ENCODE measurements around the gene PCDH1.

Gene PCDH1

DNA sequence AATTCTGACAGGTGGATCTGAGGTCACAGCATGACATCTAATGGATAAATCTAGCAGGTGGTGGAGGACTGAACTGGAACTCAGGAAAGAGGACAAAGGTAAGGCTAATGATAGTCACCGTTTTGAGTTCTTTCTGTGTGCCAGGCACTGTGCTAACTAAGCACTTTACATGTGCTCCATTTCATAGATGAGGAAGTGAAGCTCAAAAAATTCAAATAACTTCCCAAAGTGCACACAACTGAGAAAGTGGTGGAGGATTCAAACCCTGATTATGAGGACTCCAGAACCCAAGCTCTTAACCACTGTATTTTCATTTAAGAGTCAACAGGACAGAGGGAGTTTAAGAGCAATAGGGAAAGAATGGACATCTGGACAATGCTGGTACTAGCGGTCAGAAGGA lies 38.3 kb upstream of the PCDH1 start:
- no peak overlapping the region for H3K4me3 ChIP-seq (ENCODE audit: low read length)
- TF ChIP-seq, protein P1, sequence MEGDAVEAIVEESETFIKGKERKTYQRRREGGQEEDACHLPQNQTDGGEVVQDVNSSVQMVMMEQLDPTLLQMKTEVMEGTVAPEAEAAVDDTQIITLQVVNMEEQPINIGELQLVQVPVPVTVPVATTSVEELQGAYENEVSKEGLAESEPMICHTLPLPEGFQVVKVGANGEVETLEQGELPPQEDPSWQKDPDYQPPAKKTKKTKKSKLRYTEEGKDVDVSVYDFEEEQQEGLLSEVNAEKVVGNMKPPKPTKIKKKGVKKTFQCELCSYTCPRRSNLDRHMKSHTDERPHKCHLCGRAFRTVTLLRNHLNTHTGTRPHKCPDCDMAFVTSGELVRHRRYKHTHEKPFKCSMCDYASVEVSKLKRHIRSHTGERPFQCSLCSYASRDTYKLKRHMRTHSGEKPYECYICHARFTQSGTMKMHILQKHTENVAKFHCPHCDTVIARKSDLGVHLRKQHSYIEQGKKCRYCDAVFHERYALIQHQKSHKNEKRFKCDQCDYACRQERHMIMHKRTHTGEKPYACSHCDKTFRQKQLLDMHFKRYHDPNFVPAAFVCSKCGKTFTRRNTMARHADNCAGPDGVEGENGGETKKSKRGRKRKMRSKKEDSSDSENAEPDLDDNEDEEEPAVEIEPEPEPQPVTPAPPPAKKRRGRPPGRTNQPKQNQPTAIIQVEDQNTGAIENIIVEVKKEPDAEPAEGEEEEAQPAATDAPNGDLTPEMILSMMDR (conservative IDR thresholded peaks at IDR 0.05; ENCODE audit: low read length) = no peak
- DNase-seq (ENCODE audit: low read depth) = no peak

DNA sequence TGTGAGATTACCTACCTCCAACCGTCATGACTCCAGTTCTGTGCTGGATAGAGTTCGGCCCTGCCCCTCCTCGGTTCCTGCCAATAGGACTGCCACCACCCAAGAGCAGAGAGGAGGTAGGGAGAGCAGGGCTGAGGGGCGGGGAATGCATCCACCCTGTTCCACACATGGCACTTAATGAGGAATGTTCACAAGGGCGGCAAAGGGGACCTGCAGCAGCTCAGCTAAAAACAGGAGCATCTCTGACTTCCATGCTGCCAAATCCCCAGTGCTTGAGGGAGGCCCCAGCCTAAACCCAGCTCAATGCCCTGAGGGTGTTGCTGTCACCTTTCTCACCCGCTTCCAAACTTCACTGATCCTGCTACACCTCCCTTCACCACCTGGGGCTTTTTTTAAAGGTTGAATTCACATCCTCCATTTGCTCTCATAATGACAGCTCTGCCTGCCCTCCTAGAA lies 37.7 kb upstream of the PCDH1 start:
- DNase-seq (ENCODE audit: low read depth) = no peak
- TF ChIP-seq, protein P1 (conservative IDR thresholded peaks at IDR 0.05; ENCODE audit: low read length) = no peak
- no peak overlapping the region for H3K4me3 ChIP-seq (ENCODE audit: low read length)

DNA sequence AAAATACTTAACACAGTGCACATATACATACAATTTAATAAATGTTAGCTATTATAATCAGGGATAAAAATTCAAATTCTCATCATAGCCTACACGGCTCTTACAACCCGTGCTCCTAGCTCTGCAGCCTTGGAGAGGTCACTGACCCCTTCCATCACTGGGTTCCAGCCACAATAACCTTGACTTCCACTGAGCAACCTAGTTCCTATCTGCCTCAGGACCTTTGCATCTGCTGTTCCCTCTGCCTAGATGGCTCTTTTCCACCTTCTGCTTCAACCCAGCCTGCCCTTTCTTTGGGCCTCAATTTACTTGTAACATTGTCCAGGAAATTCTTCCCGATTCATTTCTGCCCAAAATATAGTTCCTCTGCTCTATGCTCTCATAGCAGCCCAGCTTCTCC lies 36.6 kb upstream of the PCDH1 start:
- H3K4me3 ChIP-seq (ENCODE audit: low read length) = no peak overlapping the region
- no peak for DNase-seq (ENCODE audit: low read depth)
- TF ChIP-seq, protein P1 (conservative IDR thresholded peaks at IDR 0.05; ENCODE audit: low read length) = no peak

DNA sequence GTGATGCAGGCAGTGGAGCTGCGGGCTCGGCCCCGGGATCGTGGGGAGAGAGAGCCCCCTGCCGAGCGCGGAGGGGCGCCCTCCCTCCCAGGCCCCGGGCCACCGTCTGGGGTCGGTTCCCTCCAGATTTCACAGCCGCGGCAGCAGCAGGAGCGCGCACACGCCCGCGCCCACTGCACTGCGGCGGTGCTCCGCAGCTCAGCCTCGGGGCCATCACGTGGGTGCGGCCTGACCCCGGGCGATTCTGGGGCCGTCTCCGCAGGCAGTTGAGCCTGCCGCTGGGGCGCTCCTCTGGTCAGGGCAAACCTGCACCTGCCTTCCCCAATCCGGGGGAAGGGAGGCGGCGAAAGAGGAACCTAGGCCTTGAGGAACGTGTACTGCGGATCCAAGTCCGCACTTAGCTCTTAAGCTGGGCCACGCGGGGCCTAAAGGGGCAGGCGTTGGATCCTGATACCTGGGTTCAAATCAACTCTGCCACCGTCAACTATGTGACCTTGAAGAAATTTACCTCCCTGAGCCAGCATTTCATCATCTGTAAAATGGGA lies 36.1 kb upstream of the PCDH1 start:
- peak overlapping the region; percentile 40 for H3K4me3 ChIP-seq (ENCODE audit: low read length)
- TF ChIP-seq, protein P1 (conservative IDR thresholded peaks at IDR 0.05; ENCODE audit: low read length) = 0 out of 2 replicates have a peak, but pooled peaks have one; percentile 15
- DNase-seq (ENCODE audit: low read depth) = no peak

DNA sequence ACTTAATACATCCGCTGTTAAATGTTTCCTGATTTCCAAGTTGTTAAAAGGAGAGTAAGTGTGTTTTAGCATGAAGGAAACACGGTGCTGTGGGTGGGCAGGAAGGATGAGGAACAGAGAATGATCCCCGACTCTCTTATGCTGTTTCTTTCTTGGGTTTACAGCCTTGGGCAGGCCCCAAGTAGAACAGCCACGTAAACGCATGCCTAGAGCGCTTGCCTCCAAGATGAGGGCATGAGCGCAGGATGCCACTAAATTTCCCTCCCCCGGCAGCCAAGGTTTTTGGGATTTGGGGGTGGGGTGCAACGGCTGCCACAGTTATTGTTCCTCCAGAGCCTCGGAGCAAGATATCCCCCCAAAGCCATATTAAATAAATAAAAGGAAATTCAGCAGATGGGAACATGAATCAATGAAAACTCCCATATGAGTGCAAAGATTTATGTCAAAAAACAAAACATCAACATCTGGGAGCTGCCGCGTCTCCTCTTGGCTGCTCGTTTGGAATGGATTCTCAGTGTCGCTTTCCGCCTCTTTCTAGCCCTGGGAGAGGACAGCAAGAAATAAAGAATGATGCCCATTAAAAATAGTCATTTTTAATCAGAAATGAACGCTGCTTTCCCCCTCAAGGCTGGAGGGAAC lies 35.5 kb upstream of the PCDH1 start:
- H3K4me3 ChIP-seq (ENCODE audit: low read length) = peak overlapping the region; percentile 40
- TF ChIP-seq, protein P1 (conservative IDR thresholded peaks at IDR 0.05; ENCODE audit: low read length) = no peak
- DNase-seq (ENCODE audit: low read depth) = no peak

DNA sequence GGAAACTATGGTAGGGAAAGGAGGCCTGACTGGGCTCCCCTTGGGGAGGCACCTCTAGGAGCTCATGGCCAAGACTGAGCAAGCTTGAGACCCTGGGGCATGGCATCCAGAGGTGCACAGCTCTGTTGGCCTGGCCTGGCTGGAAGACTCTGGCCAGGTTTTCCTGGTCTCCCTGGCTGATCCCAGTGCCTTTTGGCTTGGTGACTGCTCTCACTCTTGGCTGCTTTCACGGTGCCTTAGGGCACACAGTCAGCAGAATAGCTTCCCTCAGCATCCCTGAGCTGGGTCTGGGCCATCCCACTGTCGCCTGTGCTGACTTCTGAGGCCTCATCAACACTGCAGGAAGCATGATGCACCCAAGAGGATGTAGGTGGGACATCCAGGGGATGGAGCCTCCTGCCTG lies 32.1 kb upstream of the PCDH1 start:
- H3K4me3 ChIP-seq (ENCODE audit: low read length) = no peak overlapping the region
- DNase-seq (ENCODE audit: low read depth) = no peak
- TF ChIP-seq, protein P1 (conservative IDR thresholded peaks at IDR 0.05; ENCODE audit: low read length) = no peak

DNA sequence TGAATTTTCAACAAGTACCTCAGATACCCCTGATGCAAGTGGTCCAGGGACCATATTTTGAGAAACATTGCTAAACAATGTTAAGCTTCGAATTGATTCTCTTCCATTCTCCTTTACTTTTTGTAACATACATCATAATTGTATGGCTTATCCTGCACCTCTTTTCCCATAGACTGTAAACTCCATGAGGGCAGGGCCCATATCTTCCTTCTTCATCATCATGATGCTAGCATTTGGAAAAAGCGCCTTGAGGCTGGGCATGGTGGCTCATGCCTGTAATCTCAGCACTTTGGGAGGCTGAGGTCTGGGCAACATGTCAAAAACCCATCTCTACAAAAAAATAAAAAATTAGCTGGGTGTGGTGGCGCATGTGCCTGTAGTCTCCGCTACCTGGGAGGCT lies 31.0 kb upstream of the PCDH1 start:
- DNase-seq (ENCODE audit: low read depth) = no peak
- no peak overlapping the region for H3K4me3 ChIP-seq (ENCODE audit: low read length)
- TF ChIP-seq, protein P1 (conservative IDR thresholded peaks at IDR 0.05; ENCODE audit: low read length) = no peak
